ENCODE results near the gene ROBO2.

Gene ROBO2

DNA sequence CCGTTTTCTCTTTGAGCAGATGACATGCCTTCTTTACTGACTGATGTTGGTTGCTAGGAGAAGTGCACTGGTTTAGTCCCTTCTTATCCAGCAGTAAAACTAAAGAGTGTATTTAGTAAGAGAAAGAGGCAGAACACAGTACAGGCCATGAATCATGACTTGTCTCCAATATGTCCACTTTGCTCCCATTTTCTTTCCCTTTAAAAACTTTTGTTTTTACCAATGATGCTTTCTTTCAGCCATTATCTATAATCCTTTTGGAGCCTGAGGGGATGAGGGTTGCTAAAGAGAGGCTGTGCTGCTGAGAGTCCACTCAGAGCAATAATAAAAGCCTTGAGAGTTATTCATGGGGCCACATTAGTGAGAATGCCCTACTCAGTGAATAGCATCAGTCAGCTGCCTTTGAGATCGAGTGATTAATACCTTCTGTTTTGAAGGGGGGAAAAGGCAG lies 12.2 kb downstream of the ROBO2 start:
- DNase-seq, result peak; percentile 56

DNA sequence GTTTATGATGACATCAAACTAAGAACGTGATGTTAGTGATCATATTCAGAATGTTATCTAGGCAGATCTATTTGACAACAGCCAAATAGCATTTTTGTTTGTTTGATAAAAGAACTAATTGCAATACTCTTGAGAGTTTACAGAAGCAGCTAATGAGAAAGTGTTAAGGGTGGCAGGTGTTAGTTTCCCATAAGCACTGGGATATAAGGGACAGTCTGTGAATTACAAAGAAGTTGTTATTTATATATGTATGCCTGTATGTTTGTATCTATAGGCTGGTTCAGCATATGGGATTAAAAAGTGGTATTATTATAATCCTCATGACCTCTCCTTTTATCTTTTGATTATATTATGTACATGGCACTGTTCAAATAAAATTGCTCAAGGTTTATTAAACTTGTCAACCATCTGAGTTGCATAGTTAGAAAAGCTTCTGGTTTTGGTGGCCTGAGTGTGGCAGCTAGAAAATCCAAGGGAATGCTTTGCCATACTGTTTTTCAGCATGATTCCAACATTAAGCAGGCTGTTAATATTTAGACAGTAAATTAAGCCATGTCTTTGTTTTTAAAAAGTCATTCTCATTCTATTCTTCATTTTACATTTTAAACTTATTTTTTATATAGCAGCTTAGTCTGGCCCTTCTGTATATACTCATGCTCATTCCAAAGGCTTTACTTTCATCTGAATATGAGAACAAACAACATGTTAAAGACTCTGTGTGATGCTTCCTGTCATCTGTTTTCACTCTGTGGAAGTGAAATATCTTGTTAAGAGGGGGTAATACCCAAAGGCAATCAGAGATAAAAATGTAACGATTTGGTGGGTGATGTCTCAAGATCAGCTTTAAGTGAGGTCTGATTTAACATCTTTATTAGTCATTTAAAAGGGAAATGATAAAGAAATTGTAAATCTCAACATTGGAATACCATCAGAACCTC lies 13.1 kb downstream of the ROBO2 start:
- DNase-seq, result no peak

DNA sequence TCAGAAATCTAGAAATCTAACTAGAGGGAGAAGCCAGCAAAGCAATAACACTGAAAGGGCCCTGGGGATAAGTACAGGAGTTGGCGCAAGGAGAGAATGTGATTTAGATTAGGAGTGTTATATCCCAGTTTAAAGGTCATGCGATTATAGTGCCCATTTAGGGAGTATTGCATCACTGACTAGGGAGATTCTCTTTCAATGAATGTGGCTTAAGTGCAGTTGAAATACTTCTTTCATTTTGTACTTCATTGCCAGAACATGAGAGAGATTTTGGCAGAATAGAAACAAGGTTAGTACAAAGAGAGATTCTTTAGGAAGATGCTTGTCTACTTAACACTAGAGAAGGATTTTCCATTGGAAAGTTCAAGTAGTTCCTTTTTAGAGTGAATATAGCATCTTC lies 13.9 kb downstream of the ROBO2 start:
- DNase-seq, result no peak

DNA sequence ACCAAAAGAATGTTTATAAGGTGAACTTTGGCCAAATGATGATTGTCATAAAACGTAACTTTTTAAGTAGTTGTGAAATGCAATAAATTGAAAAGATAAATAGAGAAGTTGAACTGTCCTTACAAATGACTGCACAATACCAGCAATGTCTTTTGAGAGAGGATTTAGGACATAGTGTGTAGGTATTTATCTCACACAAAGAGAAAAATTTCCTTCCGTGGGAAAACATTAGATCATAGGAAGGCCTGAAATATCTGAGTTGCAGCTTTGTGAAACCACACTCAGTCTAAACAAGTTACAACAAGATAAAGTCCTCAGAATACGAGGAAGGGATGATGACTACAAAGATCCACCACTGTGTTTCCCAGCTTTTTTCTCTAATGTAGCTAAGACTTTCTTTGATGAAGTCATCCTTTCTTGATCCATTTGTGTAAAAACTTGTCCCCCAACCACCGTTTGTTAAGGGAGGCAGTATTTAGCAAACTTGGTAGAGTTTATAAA lies 16.0 kb downstream of the ROBO2 start:
- DNase-seq, result no peak

DNA sequence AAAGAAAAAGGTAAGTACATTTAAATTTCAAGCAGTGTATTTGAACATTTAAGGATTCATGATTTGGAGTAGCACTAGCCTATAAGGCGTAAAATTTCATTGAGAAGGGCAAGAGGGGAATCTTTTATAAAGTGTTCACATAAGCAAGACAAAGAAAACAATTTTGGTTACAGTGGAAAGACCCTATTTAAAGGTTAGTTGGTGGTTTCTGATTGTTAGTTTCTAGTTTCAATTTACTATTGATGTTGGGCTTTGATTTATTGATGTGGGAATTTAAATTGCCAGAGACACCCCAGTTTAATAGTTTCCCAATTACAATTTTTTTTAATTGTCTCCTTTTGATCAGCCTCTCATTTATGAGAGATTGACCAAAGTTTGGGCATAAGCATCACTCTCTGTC lies 19.5 kb downstream of the ROBO2 start:
- DNase-seq, result no peak

DNA sequence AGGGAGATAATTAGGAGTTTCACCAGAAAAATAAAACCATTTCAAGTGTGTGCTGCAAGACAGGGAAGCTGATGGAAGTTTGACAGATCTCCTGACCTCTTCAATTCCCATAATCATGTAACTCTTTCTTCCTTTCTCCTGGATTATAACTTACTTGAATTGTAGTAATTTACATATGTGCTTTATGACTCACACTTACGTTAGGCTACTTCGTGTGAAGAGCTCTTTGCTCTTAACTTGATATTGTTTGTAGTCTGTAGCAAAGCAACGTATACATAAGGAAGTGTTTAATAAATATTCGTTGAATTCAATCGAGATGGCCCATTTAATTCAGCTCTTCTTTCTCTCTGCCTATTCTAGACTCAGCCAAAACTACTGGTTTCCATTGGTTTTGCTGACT lies 23.5 kb downstream of the ROBO2 start:
- DNase-seq, result no peak

DNA sequence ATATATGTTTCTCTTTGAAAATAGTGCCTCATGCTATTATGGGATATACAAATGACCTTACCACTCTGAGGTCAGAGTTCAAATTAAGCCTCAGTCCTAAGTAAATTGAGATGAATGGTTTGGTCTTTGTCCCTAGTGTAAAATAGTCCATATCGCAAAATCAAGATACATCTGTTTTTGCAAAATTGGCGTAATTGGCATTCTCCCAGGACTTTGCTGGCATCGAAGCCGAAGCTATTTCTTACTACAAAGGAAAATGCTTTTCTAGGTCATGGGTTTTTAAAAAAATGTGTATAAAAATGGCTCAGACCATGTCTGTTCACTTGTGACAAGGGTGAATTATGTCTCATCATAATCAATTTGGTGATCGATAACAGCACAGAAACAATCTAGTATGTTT lies 25.9 kb downstream of the ROBO2 start:
- DNase-seq, result no peak

DNA sequence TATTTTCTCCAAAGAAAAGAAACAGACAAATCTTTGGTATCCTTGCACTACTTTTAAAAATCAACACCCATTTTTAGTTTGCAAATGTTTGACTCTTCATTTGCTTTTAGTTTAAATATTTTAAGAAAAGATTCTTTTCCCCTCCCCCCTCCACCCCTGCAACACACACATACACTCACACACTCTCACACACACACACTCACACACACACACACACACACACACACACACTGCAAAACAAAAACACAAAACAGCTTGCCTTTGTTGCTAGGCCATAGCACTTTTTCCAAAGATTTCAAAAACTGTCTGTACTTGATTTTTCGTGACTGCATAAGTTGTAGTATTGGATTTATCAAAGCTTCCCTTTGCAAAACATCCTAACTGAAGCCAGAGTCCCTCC lies 26.9 kb downstream of the ROBO2 start:
- no peak for DNase-seq

DNA sequence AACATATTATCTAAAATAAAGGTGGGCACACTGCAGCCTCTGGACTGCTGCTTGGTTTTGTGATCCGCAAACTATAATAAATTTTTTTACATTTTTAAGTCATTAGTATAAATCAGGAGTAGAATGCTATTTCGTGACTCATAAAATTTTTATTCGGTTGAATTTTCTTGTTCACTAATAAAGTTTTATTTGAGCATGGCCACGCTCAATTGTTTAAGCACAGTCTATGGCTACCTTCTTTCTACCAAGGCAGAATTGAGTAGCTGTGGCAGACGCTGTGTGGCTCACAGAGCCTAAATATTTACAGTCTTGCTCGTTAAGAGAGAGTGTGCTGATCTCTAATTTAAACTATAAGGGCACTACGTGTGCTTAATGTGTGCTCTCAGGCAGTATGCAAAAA lies 28.9 kb downstream of the ROBO2 start:
- no peak for DNase-seq

DNA sequence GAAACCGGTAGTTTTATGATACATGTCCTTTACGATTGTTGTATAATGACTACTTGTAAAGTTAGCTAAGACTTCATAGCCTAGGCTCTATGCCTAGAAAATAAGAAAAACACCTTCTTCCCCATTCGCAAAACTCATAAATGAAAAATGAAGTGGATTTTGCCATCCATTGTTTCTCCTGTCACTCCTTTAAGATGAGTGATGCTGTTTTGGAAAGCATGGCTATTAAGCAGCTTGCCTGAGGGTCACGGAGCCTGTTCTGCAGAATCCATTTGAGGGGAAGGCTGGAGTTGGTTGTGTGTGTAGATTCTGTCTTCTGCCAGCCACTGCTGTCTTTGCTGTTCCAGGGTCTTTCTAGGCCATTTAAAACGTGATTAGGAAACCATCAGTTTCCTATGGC lies 31.5 kb downstream of the ROBO2 start:
- no peak for DNase-seq

DNA sequence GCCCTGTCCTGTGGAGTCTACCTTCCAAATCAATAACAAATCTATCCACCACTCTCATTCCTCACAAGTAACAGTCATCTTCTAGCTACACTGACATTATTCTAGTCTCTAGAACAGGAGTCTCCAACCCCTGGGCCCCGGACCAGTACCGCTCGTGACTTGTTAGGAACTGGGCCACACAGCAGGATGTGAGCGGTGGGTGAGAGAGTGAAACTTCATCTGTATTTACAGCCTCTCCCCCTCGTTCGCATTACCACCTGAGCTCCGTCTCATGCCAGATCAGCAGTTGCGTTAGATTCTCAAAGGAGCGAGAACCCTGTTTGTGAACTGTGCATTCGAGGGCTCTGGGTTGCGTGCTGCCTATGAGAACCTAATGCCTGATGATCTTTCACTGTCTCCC lies 31.9 kb downstream of the ROBO2 start:
- DNase-seq, result no peak

DNA sequence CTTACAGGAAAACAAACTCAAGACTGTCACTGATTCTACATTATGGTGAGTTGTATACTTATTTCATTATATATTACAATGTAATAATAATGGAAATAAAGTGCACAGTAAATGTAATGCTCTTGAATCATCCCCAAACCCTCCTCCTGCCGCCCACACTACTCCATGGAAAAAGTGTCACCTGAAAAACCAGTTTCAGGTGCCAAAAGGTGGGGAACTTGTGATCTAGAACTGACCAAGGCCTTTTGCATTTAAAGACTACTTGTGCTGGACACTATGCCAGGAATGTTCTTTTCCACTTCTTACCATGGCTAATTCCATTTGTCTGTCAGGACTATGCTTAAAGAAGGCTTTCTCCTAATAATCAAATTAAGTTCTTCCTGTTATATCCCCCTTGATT lies 32.3 kb downstream of the ROBO2 start:
- DNase-seq, result no peak

DNA sequence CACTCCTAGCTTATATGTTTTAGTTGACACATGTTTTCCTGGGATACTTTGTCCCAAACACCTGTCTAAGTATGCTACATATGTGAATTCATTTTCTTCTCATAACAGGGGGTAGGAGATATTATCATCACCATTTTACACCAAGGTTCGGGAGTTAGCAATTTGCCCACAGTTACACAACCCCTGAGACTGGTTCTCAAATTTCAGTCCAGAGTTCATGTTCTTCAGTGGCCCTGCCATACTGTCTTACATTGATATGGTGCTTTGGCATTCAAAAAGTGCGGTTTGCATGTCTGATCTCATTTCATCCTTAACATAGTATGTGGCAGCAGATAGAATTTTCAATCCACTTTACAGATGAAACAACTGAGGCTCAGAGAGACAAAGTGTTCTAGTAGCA lies 38.4 kb downstream of the ROBO2 start:
- DNase-seq, result no peak

DNA sequence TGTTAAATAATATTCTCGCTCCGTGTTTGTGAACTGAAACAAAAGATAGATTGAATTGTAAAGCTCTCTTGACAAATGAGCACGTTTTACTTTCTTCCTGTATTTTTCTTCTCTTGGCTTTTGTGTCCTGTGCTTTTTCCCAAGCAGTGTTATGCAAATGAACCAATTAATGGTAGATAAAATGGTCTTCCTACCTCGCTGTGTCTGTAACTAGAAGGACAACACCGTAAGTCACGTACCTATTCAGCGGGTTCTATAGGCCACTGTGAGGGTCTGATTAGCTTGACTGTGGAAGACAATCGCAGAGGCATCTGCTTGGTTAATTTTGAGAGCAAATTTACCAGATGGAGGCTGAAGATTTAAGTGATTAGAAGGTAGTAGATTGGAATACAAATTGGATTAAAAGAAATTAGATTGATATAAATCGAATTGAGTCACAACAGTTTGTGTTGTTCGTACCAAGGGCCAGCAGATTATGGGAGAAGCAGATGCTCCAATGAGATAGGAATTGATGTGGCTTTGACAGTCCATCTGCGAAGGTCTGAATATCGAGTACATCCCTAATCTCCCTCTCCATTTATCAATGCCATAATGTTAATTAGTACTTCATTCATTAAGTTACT lies 40.2 kb downstream of the ROBO2 start:
- DNase-seq, result no peak

DNA sequence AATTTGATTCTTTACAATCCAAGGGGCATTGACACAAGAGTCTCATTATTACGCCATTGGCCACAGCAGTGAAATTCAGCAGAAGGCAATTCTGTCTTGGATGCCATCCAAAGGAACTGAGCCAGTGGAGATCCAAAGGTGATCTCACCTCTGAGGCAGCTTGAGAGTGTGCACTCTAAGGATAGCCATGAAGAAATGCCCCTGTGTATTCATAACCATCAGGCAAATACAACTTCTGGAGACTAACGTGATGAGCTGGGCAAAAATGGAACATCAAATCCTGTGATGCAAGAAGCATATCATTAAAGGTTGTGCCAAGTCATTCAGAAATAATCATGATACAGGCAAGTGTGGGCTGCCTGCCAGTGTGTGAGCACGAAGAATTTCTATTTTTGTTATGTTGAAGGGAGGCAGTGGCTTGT lies 41.4 kb downstream of the ROBO2 start:
- peak; percentile 76 for DNase-seq

DNA sequence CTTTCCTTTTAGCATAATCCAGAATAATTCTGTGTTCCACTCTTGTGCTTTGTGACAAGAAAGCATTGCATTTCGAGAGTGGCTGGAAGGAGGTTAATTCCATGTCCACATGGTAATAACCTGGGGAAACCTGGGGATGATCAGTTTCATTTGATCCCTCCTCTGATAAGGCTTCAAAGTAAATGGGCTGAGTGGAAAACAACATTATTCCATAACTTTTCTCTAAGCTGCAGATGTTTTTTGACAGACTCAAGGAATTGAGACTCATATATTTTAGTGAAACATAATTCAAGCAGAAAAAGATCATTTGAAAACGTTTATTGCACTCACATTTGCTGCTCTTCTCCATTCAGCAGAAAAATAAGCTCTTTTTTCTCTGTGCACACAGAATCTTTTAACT lies 44.6 kb downstream of the ROBO2 start:
- DNase-seq, result no peak

DNA sequence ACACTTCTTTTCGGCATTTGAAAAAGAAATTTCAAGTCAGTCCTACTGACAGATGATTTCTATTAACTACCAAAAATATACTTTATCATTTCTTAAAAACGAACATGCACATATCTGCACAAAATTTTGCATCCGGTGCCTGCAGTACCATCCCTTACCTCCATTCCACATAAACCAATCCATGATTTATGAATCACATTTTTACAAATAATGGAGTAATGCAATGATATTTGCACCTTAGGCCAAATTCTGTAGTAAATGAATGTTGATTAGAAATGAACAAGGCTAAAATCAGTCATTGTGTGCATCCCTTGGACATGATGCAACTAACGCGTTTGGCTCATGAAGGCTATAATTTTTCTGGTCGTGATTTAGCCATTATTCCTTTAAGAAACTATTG lies 46.5 kb downstream of the ROBO2 start:
- no peak for DNase-seq

DNA sequence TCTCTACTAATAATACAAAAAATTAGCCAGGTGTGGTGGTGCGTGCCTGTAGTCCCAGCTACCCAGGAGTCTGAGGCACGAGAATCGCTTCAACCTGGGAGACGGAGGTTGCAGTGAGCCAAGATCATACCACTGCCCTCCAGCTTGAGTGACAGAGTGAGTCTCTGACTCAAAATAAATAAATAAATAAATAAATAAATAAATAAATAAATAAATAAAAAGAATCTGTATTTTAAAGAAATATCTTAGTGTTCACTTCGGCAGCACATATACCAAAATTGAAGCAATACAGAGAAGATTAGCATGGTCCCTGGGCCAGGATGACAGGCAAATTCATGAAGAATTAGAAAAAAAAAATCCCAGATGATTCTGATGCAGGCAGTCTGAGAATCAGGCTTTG lies 51.9 kb downstream of the ROBO2 start:
- no peak for DNase-seq

DNA sequence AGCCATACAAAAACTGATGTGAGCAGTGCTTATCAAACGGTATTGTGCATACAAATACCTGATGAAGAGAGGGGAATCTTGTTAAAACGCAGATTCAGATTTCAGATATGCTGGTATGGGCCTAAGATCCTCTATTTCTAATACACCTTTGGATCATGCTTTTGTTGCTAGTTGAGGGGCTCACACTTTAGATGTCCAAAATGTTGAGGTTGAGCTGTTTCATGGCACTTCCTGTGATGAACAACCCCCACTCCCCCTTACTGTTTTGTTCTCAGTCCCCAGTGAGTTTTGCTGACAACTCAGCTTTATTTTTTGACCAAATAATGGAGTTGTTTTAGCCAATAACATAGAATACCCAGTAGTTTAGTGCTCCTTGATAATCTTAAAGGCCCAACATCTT lies 53.2 kb downstream of the ROBO2 start:
- DNase-seq, result no peak

DNA sequence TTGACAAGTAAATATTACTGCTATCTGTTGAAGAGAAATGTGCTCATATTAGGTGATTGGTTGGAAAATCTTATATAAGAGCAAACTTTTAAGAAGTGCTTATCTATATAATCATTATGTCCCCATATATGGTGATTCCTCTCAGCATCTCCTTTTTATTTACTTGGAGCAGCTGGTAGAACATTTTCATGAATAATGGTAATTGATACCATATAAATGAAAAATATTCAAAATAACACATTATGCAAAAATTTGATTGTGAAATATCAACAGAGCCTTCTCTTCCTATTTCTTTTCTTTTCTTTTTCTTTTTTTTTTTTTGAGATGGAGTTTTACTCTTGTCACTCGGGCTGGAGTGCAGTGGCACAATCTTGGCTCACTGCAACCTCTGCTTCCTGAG lies 56.2 kb downstream of the ROBO2 start:
- no peak for DNase-seq

DNA sequence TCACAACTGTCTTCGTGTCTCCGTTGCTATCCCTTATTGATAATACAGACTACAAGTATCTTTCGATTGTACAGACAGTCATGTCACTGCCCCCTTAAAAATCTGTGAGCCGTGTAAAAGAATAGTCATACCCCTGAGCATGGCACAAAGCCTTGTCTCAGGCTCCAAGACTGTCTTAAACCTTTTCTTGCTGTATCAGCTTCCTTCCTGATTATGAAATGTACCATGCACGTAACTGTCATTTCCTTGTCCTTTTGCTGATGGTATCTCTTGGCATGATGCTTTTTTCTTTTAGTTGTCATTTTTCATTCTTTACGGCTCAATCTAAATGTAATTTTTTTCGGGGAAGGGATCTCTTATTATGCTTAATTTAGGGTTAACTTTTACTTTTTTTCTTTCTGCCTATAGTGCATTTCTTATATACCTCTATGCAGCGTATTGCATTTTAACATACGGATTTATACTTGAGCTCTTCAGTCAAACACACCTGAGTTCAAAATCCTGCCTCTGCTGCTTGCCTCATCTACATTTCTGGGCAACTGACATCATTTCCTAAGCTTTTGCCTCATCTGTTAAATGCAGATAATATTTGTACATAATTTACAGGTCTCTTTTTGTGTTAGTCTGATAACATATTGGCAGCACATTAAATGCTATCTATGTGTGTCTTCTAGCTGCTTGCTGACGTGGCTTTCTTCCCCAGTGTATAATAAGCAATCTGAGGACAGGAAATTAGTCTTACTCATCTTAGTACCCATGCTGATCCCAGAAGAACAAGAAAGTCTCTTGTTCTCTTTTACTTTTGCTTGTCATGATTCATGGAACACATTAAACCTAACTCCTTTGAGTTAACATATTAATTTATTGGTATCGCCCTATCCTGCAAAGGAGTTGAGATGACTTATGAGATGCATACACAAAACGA lies 57.3 kb downstream of the ROBO2 start:
- no peak for DNase-seq

DNA sequence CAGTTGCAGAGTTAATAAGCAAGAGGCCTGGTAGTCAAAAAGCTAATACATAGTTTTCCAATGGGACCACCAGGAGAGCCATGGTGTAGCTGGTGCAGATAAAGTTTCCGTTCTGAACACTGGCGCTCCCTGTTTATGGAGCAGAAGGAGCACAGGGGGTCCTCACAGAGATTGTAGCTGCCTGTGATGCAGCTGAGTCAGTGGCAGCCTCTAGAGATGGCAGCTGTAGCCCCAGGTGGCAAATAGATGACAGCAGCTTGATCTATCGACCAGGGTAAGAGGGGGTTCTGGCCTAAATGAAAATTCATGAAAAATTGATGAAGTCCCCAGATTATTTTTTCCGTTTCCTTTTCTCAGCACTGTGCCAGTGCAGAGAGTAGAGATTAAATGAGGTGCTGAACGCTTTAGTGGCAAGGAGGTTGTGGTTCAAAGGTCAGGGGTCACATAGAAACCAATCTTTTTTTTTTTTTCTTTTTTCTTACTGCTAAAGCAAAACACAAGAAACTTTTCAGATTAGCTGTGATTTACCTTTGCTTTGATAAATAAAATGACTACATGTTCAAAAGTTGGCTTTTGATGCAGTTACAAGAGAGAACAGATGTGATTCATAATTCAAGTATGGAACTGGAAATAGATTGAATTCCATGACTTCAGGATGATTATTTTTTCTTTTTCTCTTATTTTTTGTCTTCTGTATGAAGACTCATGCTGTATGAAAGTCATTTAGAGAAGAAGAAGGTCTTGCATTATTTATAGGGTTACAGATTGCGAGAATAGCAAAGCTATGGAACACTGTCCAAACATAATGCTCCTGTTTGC lies 63.3 kb downstream of the ROBO2 start:
- DNase-seq, result no peak

Data from DMS79 (cell line).